Activated T-cell treated with anti-CD3 and anti-CD28 coated beads, Interleukin-2, amount 50 U/mL, for 72 hours (primary cell): ENCODE measurements around the gene FSTL3. TPM values are rescaled to one million over a fixed set of nuclear protein-coding genes. Genes with fewer than 3 reads are reported as not detected.
"Not testable (repeated sequence)": the region's sequence is repeated elsewhere in the genome, so short reads cannot be mapped to it uniquely, and the experiment has no call there.

ENCODE experiments used
- ATAC-seq, 2 donors: fragments of 150-1000 bp; cut with Tn5 transposase; replicated peaks in 1 of 2; 2 replicates each; pipeline ENCODE4 v1.10.0; 2021; ENCODE audit warnings: moderate library complexity in 2 of 2, mild to moderate bottlenecking in 1 of 2
- DNase-seq, 2 donors: peaks; one replicate each; pipeline ENCODE4 v3.0.0; 2021 to 2022; ENCODE audit warnings: mixed read lengths in 1 of 2
- H3K27ac Mint-ChIP-seq: one replicate; pipeline ENCODE4 v1.8.0; 2022; ENCODE audit warnings: mild to moderate bottlenecking, moderate library complexity, mixed read lengths
- H3K27me3 Mint-ChIP-seq: one replicate; pipeline ENCODE4 v1.8.0; 2022; ENCODE audit warnings: low read depth, mixed read lengths
- H3K36me3 Mint-ChIP-seq, 2 donors: one replicate each; pipeline ENCODE4 v1.8.0; 2022; ENCODE audit warnings: mixed read lengths in 2 of 2, mild to moderate bottlenecking in 1 of 2; ENCODE audit not compliant: insufficient read depth in 2 of 2
- H3K4me1 Mint-ChIP-seq: one replicate; pipeline ENCODE4 v1.8.0; 2022; ENCODE audit warnings: low read depth, mixed read lengths
- H3K4me3 Mint-ChIP-seq, 2 donors: one replicate each; pipeline ENCODE4 v1.8.0; 2022; ENCODE audit warnings: mild to moderate bottlenecking in 2 of 2, mixed read lengths in 2 of 2, moderate library complexity in 2 of 2
- H3K9me3 Mint-ChIP-seq, 2 donors: one replicate each; pipeline ENCODE4 v1.8.0; 2022; ENCODE audit warnings: mixed read lengths in 2 of 2
- total RNA-seq, 2 donors: library from RNA; stranded (reverse); gene quantifications; one replicate each; pipeline ENCODE4 v1.2.3, GENCODE V29; 2022

Gene FSTL3
- total RNA-seq, 2 donors from 2014 or later: 10.0 to 11.4 TPM

GRCh38 chr19:688214-688613 is 12.0 kb downstream of the FSTL3 start:
- no peaks in the 10 kb centered on the region for H3K9me3 Mint-ChIP-seq
- no peaks in the 10 kb centered on the region for H3K27me3 Mint-ChIP-seq
- ATAC-seq (no peak), DNase-seq (no peak)
- H3K4me3 Mint-ChIP-seq: no peak overlapping the region
- H3K4me1 Mint-ChIP-seq: no peaks in the 10 kb centered on the region
- no peak overlapping the region for H3K27ac Mint-ChIP-seq
- no peaks in the 10 kb centered on the region for H3K36me3 Mint-ChIP-seq

GRCh38 chr19:688992-689391 is 12.8 kb downstream of the FSTL3 start:
- H3K4me1 Mint-ChIP-seq: no peaks in the 10 kb centered on the region
- H3K36me3 Mint-ChIP-seq: no peaks in the 10 kb centered on the region
- H3K9me3 Mint-ChIP-seq: no peaks in the 10 kb centered on the region
- ATAC-seq: no peak
- H3K27ac Mint-ChIP-seq: no peak overlapping the region
- H3K27me3 Mint-ChIP-seq: no peaks in the 10 kb centered on the region
- DNase-seq: no peak
- H3K4me3 Mint-ChIP-seq: no peak overlapping the region

GRCh38 chr19:690203-690602 is 14.0 kb downstream of the FSTL3 start:
- peaks cover 5% of the 10 kb centered on the region for H3K27me3 Mint-ChIP-seq
- no peak overlapping the region for H3K27ac Mint-ChIP-seq
- H3K4me3 Mint-ChIP-seq: no peak overlapping the region
- DNase-seq: no peak
- no peaks in the 10 kb centered on the region for H3K36me3 Mint-ChIP-seq
- H3K4me1 Mint-ChIP-seq: no peaks in the 10 kb centered on the region
- ATAC-seq: no peak
- no peaks in the 10 kb centered on the region for H3K9me3 Mint-ChIP-seq

GRCh38 chr19:694481-695351 is 18.5 kb downstream of the FSTL3 start:
- DNase-seq (no peak), ATAC-seq (no peak)
- Mint-ChIP-seq H3K27me3 (peaks cover 23% of the 10 kb centered on the region), H3K27ac (no peak overlapping the region), H3K4me1 (no peaks in the 10 kb centered on the region), H3K4me3 (peak overlapping the region in 1 of 2 donors; percentile 12), H3K9me3 (no peaks in the 10 kb centered on the region), H3K36me3 (no peaks in the 10 kb centered on the region)

- Mint-ChIP-seq H3K4me1 (no peaks in the 10 kb centered on the region), H3K9me3 (no peaks in the 10 kb centered on the region), H3K36me3 (no peaks in the 10 kb centered on the region), H3K4me3 (peak within 1 kb of the TSS in 1 of 2 donors; percentile 12), H3K27me3 (peaks cover 23% of the 10 kb centered on the region), H3K27ac (no peak within 1 kb of the TSS)
- ATAC-seq (no peak), DNase-seq (no peak)
These were observed 19.3 kb downstream of the FSTL3 start, which contains the start of gene PRSS57 for GRCh38 chr19:695352-695949. Gene PRSS57 (minus strand): TSS chr19:695452. CDS start chr19:695430, 22 bp downstream.

- H3K4me1 Mint-ChIP-seq: not testable (repeated sequence)
- peaks cover 36% of the 10 kb centered on the region for H3K27me3 Mint-ChIP-seq
These were observed 22.3 kb downstream of the FSTL3 start for GRCh38 chr19:698529-698928.

GRCh38 chr19:699885-700284 is 23.7 kb downstream of the FSTL3 start:
- not testable (repeated sequence) for H3K27ac Mint-ChIP-seq, H3K36me3 Mint-ChIP-seq, DNase-seq, H3K4me1 Mint-ChIP-seq, H3K9me3 Mint-ChIP-seq, ATAC-seq, H3K4me3 Mint-ChIP-seq
- H3K27me3 Mint-ChIP-seq: peaks cover 31% of the 10 kb centered on the region

More at GRCh38 chr19:698529-698928, 22.3 kb downstream of the FSTL3 start:
- ATAC-seq, H3K27ac Mint-ChIP-seq, H3K4me3 Mint-ChIP-seq, DNase-seq, H3K36me3 Mint-ChIP-seq, H3K9me3 Mint-ChIP-seq: not testable (repeated sequence)

- H3K4me1 Mint-ChIP-seq, H3K9me3 Mint-ChIP-seq, H3K36me3 Mint-ChIP-seq, DNase-seq, H3K27ac Mint-ChIP-seq, ATAC-seq: not testable (repeated sequence)
- Mint-ChIP-seq H3K4me3 (peak overlapping the region in 1 of 2 donors; percentile 54), H3K27me3 (peaks cover 31% of the 10 kb centered on the region)
These were observed 26.7 kb downstream of the FSTL3 start for GRCh38 chr19:702847-703246.

- peak overlapping the region in 1 of 2 donors; percentile 54 for H3K4me3 Mint-ChIP-seq
- H3K36me3 Mint-ChIP-seq: peaks cover 0 to 2% of the 10 kb centered on the region in 2 donors
- no peaks in the 10 kb centered on the region for H3K9me3 Mint-ChIP-seq
- H3K27me3 Mint-ChIP-seq: peaks cover 30% of the 10 kb centered on the region
- H3K4me1 Mint-ChIP-seq: peaks cover 7% of the 10 kb centered on the region
- no peak overlapping the region for H3K27ac Mint-ChIP-seq
- no peak for ATAC-seq
- no peak for DNase-seq
These were observed 27.1 kb downstream of the FSTL3 start for GRCh38 chr19:703329-703650.

GRCh38 chr19:703651-704446 is 27.7 kb downstream of the FSTL3 start:
- Mint-ChIP-seq H3K36me3 (peaks cover 0 to 2% of the 10 kb centered on the region in 2 donors), H3K4me3 (peak overlapping the region in 1 of 2 donors; percentile 54), H3K9me3 (no peaks in the 10 kb centered on the region), H3K4me1 (peaks cover 7% of the 10 kb centered on the region), H3K27ac (no peak overlapping the region), H3K27me3 (peaks cover 29% of the 10 kb centered on the region)
- ATAC-seq: peak; percentile 74 to 78
- peak; percentile 71 to 76 for DNase-seq

- peaks cover 0 to 2% of the 10 kb centered on the region in 2 donors for H3K36me3 Mint-ChIP-seq
- no peak overlapping the region for H3K27ac Mint-ChIP-seq
- no peak overlapping the region for H3K4me3 Mint-ChIP-seq
- ATAC-seq (no peak), DNase-seq (no peak)
- H3K4me1 Mint-ChIP-seq: peaks cover 7% of the 10 kb centered on the region
- H3K27me3 Mint-ChIP-seq: peaks cover 24% of the 10 kb centered on the region
- H3K9me3 Mint-ChIP-seq: no peaks in the 10 kb centered on the region
These were observed 28.2 kb downstream of the FSTL3 start for GRCh38 chr19:704447-704741.

- Mint-ChIP-seq H3K36me3 (no peaks in the 10 kb centered on the region), H3K27me3 (peaks cover 11% of the 10 kb centered on the region), H3K27ac (no peak within 1 kb of the TSS), H3K9me3 (no peaks in the 10 kb centered on the region), H3K4me1 (peaks cover 2% of the 10 kb centered on the region), H3K4me3 (peak within 1 kb of the TSS; percentile 8 to 51)
- ATAC-seq (no peak), DNase-seq (no peak)
These were observed 32.3 kb downstream of the FSTL3 start, which contains the start of gene PALM for GRCh38 chr19:708154-709143. Gene PALM (plus strand): TSS chr19:708935. CDS start chr19:709147, 212 bp downstream.
